GM18517 (cell line): ENCODE measurements around the gene BACE2.

ENCODE experiments used
- ATAC-seq: cut with Tn5 transposase; IDR thresholded peaks from one replicate; pipeline ENCODE4 v1.9.1; 2021; ENCODE audit warnings: mild to moderate bottlenecking, moderate library complexity; ENCODE audit not compliant: unreplicated experiment

The BACE2 gene

GRCh38 chr21:41167348-41168342 is at the start of gene BACE2:
TSS of gene BACE2 (plus strand) at chr21:41168160. CDS start at chr21:41168264, 104 bp downstream.
- no peak for ATAC-seq

- no peak for ATAC-seq
Observed at GRCh38 chr21:41119901-41120300, 48.1 kb upstream of the BACE2 start.

- no peak for ATAC-seq
Observed at GRCh38 chr21:41120997-41121396, 47.0 kb upstream of the BACE2 start.

- no peak for ATAC-seq
Observed at GRCh38 chr21:41121785-41122415, 46.1 kb upstream of the BACE2 start.

- no peak for ATAC-seq
Observed at GRCh38 chr21:41124641-41125201, 43.2 kb upstream of the BACE2 start.

GRCh38 chr21:41128981-41129380 is 39.0 kb upstream of the BACE2 start:
- no peak for ATAC-seq

- ATAC-seq, result no peak
Observed at GRCh38 chr21:41130883-41131282, 37.1 kb upstream of the BACE2 start.

GRCh38 chr21:41133874-41134522 is 34.0 kb upstream of the BACE2 start:
- no peak for ATAC-seq

GRCh38 chr21:41135746-41136145 is 32.2 kb upstream of the BACE2 start:
- no peak for ATAC-seq

- ATAC-seq, result no peak
Observed at GRCh38 chr21:41136286-41136685, 31.7 kb upstream of the BACE2 start.

- ATAC-seq, result no peak
Observed at GRCh38 chr21:41137401-41137800, 30.6 kb upstream of the BACE2 start.

GRCh38 chr21:41137889-41138288 is 30.1 kb upstream of the BACE2 start:
- no peak for ATAC-seq

- ATAC-seq, result no peak
Observed at GRCh38 chr21:41138711-41139110, 29.2 kb upstream of the BACE2 start.

- no peak for ATAC-seq
Observed at GRCh38 chr21:41139275-41139674, 28.7 kb upstream of the BACE2 start.

GRCh38 chr21:41139951-41140350 is 28.0 kb upstream of the BACE2 start:
- no peak for ATAC-seq

GRCh38 chr21:41141031-41141457 is 26.9 kb upstream of the BACE2 start:
- no peak for ATAC-seq

GRCh38 chr21:41142051-41142795 is 25.7 kb upstream of the BACE2 start:
- no peak for ATAC-seq

GRCh38 chr21:41143596-41144325 is 24.2 kb upstream of the BACE2 start:
- ATAC-seq, result no peak

GRCh38 chr21:41147096-41147978 is 20.6 kb upstream of the BACE2 start:
- ATAC-seq, result no peak
